ENCODE results near the gene CASKIN1.

The CASKIN1 gene

GRCh38 chr16:2194852-2195321 is 1.5 kb downstream of the CASKIN1 start:
- no peak for DNase-seq (ENCODE audit: low read depth)

- no peak for DNase-seq (ENCODE audit: low read depth)
Observed at GRCh38 chr16:2194166-2194834, 2.1 kb downstream of the CASKIN1 start.

- no peak for DNase-seq (ENCODE audit: low read depth)
Observed at GRCh38 chr16:2191446-2191706, 5.0 kb downstream of the CASKIN1 start.

- DNase-seq (ENCODE audit: low read depth) = no peak
Observed at GRCh38 chr16:2190659-2191445, 5.6 kb downstream of the CASKIN1 start.

- DNase-seq (ENCODE audit: low read depth) = no peak
Observed at GRCh38 chr16:2190002-2190658, 6.3 kb downstream of the CASKIN1 start.

- no peak for DNase-seq (ENCODE audit: low read depth)
Observed at GRCh38 chr16:2189252-2189893, 7.0 kb downstream of the CASKIN1 start.

GRCh38 chr16:2188395-2188794 is 8.0 kb downstream of the CASKIN1 start:
- no peak for DNase-seq (ENCODE audit: low read depth)

GRCh38 chr16:2187212-2187611 is 9.2 kb downstream of the CASKIN1 start:
- DNase-seq (ENCODE audit: low read depth) = no peak

- DNase-seq (ENCODE audit: low read depth) = no peak
Observed at GRCh38 chr16:2186505-2186904, 9.9 kb downstream of the CASKIN1 start.

- no peak for DNase-seq (ENCODE audit: low read depth)
Observed at GRCh38 chr16:2186064-2186463, 10.3 kb downstream of the CASKIN1 start.

- no peak for DNase-seq (ENCODE audit: low read depth)
Observed at GRCh38 chr16:2184962-2185361, 11.4 kb downstream of the CASKIN1 start.

GRCh38 chr16:2184346-2184745 is 12.1 kb downstream of the CASKIN1 start:
- DNase-seq (ENCODE audit: low read depth) = no peak

- DNase-seq (ENCODE audit: low read depth) = no peak
Observed at GRCh38 chr16:2183671-2184070, 12.7 kb downstream of the CASKIN1 start.

- no peak for DNase-seq (ENCODE audit: low read depth)
Observed at GRCh38 chr16:2181952-2182351, 14.5 kb downstream of the CASKIN1 start.

- DNase-seq (ENCODE audit: low read depth) = no peak
Observed at GRCh38 chr16:2180962-2181923, 15.2 kb downstream of the CASKIN1 start.

GRCh38 chr16:2180461-2180860 is 15.9 kb downstream of the CASKIN1 start:
- no peak for DNase-seq (ENCODE audit: low read depth)

- DNase-seq (ENCODE audit: low read depth) = no peak
Observed at GRCh38 chr16:2179576-2179975, 16.8 kb downstream of the CASKIN1 start.

- DNase-seq (ENCODE audit: low read depth) = no peak
Observed at GRCh38 chr16:2179107-2179501, 17.3 kb downstream of the CASKIN1 start.

- no peak for DNase-seq (ENCODE audit: low read depth)
Observed at GRCh38 chr16:2178321-2179106, 17.9 kb downstream of the CASKIN1 start.

- no peak for DNase-seq (ENCODE audit: low read depth)
Observed at GRCh38 chr16:2177561-2177960, 18.8 kb downstream of the CASKIN1 start.

GRCh38 chr16:2177101-2177500 is 19.3 kb downstream of the CASKIN1 start:
- no peak for DNase-seq (ENCODE audit: low read depth)
